HepG2 (cell line): ENCODE results near the gene SLC25A14. TPM values are rescaled to one million over a fixed set of nuclear protein-coding genes. Genes with fewer than 3 reads are reported as not detected.

ENCODE experiments used
- ATAC-seq: fragments of 200-7000 bp; cut with Tn5 transposase; 3 replicates; pipeline ENCODE4 v1.9.1; 2020; ENCODE audit warnings: mild to moderate bottlenecking, moderate library complexity
- BruUV-seq: library from RNA; stranded (reverse); fragments of 400-500 nt; replicated peaks from 2 replicates; lab custom pipeline; 2021; lab: Mats Ljungman, UMichigan
- CTCF ChIA-PET: fragments of 300-600 bp; formaldehyde crosslinking; extraction: SDS; loops from one replicate; lab custom pipeline; 2021; ENCODE audit warnings: low total read pairs, inconsistent platforms, low intra/inter-chr PET ratio; lab: Yijun Ruan, JAX
- POLR2A ChIA-PET: fragments of 350-600 bp; sonication (Branson Sonifier 250); formaldehyde crosslinking; loops from one replicate; lab custom pipeline; 2020; ENCODE audit warnings: antibody characterized with exemption, inconsistent platforms; lab: Yijun Ruan, JAX
- DNase-seq: peaks from one replicate; pipeline ENCODE4 v3.0.0-alpha.2; 2015; ENCODE audit warnings: low spot score
- FAIRE-seq: peaks from 3 replicates; lab custom pipeline; 2011; peaks lifted over from hg19 to GRCh38; lab: Jason Lieb, UNC
- H2AFZ ChIP-seq: one replicate; pipeline ENCODE4 v1.6.1; 2011; ENCODE audit warnings: low read length, inconsistent platforms
- H3K27ac ChIP-seq: fragments of 300-600 bp; 3 replicates; pipeline ENCODE4 v1.8.0; 2011; ENCODE audit warnings: mixed run types, mild to moderate bottlenecking, mixed read lengths, low read length, inconsistent platforms; ENCODE audit not compliant: insufficient read depth; ENCODE audit errors: extremely low read length
- H3K27me3 ChIP-seq, 2 experiments: fragments of 200-600 bp in 1 of 2; 2 replicates in 1 of 2; 3 replicates in 1 of 2; pipeline versions ENCODE4 v1.6.0 to v1.8.0; 2011; ENCODE audit warnings: low read length in 2 of 2, mild to moderate bottlenecking in 2 of 2, moderate library complexity in 2 of 2, inconsistent platforms in 1 of 2; ENCODE audit not compliant: insufficient read depth in 2 of 2, control insufficient read depth in 1 of 2
- H3K36me3 ChIP-seq, 2 experiments: fragments of 200-600 bp in 1 of 2; replicated peaks in 1 of 2; 2 replicates in 1 of 2; 3 replicates in 1 of 2; pipeline versions ENCODE4 v1.5.1 to v1.8.0; 2011; ENCODE audit warnings: low read length in 2 of 2, inconsistent platforms in 1 of 2; ENCODE audit not compliant: insufficient read depth in 2 of 2, control insufficient read depth in 1 of 2
- H3K4me1 ChIP-seq: 2 replicates; pipeline ENCODE4 v1.5.1; 2012; ENCODE audit warnings: low read length, inconsistent platforms; ENCODE audit not compliant: insufficient read depth
- H3K4me2 ChIP-seq: 2 replicates; pipeline ENCODE4 v1.6.0; 2011; ENCODE audit warnings: low read depth, low read length, inconsistent platforms
- H3K4me3 ChIP-seq, 3 experiments: fragments of 200-600 bp in 1 of 3; sonication (generic), shearing (Covaris generic) in 1 of 3; replicated peaks in 1 of 3; 2 replicates each; pipeline ENCODE4 v1.5.1; 2011 to 2016; ENCODE audit warnings: low read length in 3 of 3, inconsistent platforms in 2 of 3, low read depth in 2 of 3, mild to moderate bottlenecking in 2 of 3, control low read depth in 1 of 3, mixed read lengths in 1 of 3; ENCODE audit not compliant: insufficient read depth in 1 of 3
- H3K79me2 ChIP-seq: one replicate; pipeline ENCODE4 v1.6.1; 2011; ENCODE audit warnings: low read length, inconsistent platforms; ENCODE audit not compliant: insufficient read depth
- H3K9ac ChIP-seq: 2 replicates; pipeline ENCODE4 v1.6.0; 2011; ENCODE audit warnings: mild to moderate bottlenecking, low read depth, low read length, inconsistent platforms; ENCODE audit not compliant: insufficient read depth
- H3K9me3 ChIP-seq: 2 replicates; pipeline ENCODE4 v1.5.1; 2012; ENCODE audit warnings: mild to moderate bottlenecking, low read length
- H4K20me1 ChIP-seq: 2 replicates; pipeline ENCODE4 v1.6.0; 2011; ENCODE audit warnings: inconsistent platforms, mild to moderate bottlenecking, low read length, moderate library complexity; ENCODE audit not compliant: insufficient read depth
- AKNA ChIP-seq: sonication (generic); formaldehyde crosslinking; IDR thresholded peaks from 2 replicates; pipeline ENCODE4 v1.4.0; 2020; ENCODE audit warnings: missing genetic modification reagents, borderline replicate concordance
- MIER3 ChIP-seq: IDR thresholded peaks from 2 replicates; pipeline ENCODE4 v1.6.1; 2016; ENCODE audit warnings: missing compliant biosample characterization, borderline replicate concordance
- MXD3 ChIP-seq: IDR thresholded peaks from 2 replicates; pipeline ENCODE4 v1.6.1; 2016; ENCODE audit warnings: mild to moderate bottlenecking, missing biosample characterization, missing genetic modification reagents
- NFKB2 ChIP-seq: sonication (generic); formaldehyde crosslinking; IDR thresholded peaks from 2 replicates; pipeline ENCODE4 v1.4.0; 2020; ENCODE audit warnings: missing genetic modification reagents, borderline replicate concordance
- RAD21 ChIP-seq: fragments of 450-650 bp; formaldehyde crosslinking; IDR thresholded peaks from 2 replicates; pipeline ENCODE4 v1.5.0; 2020; ENCODE audit warnings: mild to moderate bottlenecking
- SSRP1 ChIP-seq: IDR thresholded peaks from 2 replicates; pipeline ENCODE4 v1.6.1; 2016; ENCODE audit warnings: control low read depth
- STAG1 ChIP-seq: sonication (generic); formaldehyde crosslinking; IDR thresholded peaks from 2 replicates; pipeline ENCODE4 v1.4.0; 2020; ENCODE audit warnings: missing genetic modification reagents
- TSC22D2 ChIP-seq: sonication (generic); formaldehyde crosslinking; IDR thresholded peaks from 2 replicates; pipeline ENCODE4 v1.5.1; 2020; ENCODE audit warnings: missing genetic modification reagents, mild to moderate bottlenecking, borderline replicate concordance
- ZFY ChIP-seq: sonication (generic); formaldehyde crosslinking; IDR thresholded peaks from 2 replicates; pipeline ENCODE4 v1.4.0; 2020; ENCODE audit warnings: missing genetic modification reagents
- ZNF350 ChIP-seq: sonication (generic); formaldehyde crosslinking; IDR thresholded peaks from 2 replicates; pipeline ENCODE4 v1.4.0; 2020; ENCODE audit warnings: mild to moderate bottlenecking, low read depth, missing genetic modification reagents, borderline replicate concordance
- ZNF616 ChIP-seq: sonication (generic); formaldehyde crosslinking; IDR thresholded peaks from 2 replicates; pipeline ENCODE4 v1.5.0; 2020; ENCODE audit warnings: low read depth, mild to moderate bottlenecking, missing genetic modification reagents
- ZNF672 ChIP-seq: sonication (generic); formaldehyde crosslinking; IDR thresholded peaks from 2 replicates; pipeline ENCODE4 v1.8.1; 2022; ENCODE audit warnings: missing genetic modification reagents
- ZNF75D ChIP-seq: sonication (generic); formaldehyde crosslinking; IDR thresholded peaks from 2 replicates; pipeline ENCODE4 v1.8.1; 2023; ENCODE audit warnings: missing genetic modification reagents, mild to moderate bottlenecking, borderline replicate concordance
- WGBS: methylation state at CpG from one replicate; pipeline ENCODE4 v1.1.6; 2017; ENCODE audit warnings: low lambda C conversion rate; 5-methylcytosine and 5-hydroxymethylcytosine counted together
- in situ Hi-C: cut with HindIII; loops from 2 replicates; pipeline ENCODE4 v1.10.0; 2017; ENCODE audit warnings: low pct_unique_long_range_greater_than_20kb; ENCODE audit not compliant: extremely low pct_ligation_motif_present
- intact Hi-C: fragments of 100-400 bp; cut with micrococcal nuclease; formaldehyde crosslinking; loops from one replicate; pipeline ENCODE4 v1.10.0; 2022; ENCODE audit not compliant: unreplicated experiment
- polyA plus RNA-seq, 8 experiments: library from polyadenylated mRNA; depleted of rRNA in 3 of 8; stranded (reverse) in 7 of 8; unstranded in 1 of 8; fragments of >200 nt; fragmentation: Illumina TruSeq in 4 of 8; extraction: Trizol in 4 of 8; gene quantifications; 2 replicates each; pipeline versions ENCODE4 v1.2.1 to v1.2.3, GENCODE V29; 2011 to 2016; ENCODE audit warnings: low read depth in 4 of 8, missing spikeins in 1 of 8, mixed read lengths in 1 of 8; ENCODE audit not compliant: insufficient read depth in 1 of 8
- total RNA-seq, 5 experiments: library from RNA; depleted of rRNA; stranded (reverse); fragments of >200 nt; fragmentation: Illumina TruSeq; extraction: Trizol; gene quantifications; 2 replicates each; pipeline ENCODE4 v1.2.3, GENCODE V29; 2016; ENCODE audit warnings: low read depth in 1 of 5
- TF ChIP-seq, protein P1 (sequence below): sonication (generic); formaldehyde crosslinking; IDR thresholded peaks from 2 replicates; pipeline ENCODE4 v1.5.1; 2020; ENCODE audit warnings: missing genetic modification reagents, mild to moderate bottlenecking, borderline replicate concordance
- TF ChIP-seq, protein P2 (sequence below): sonication (generic); formaldehyde crosslinking; IDR thresholded peaks from 2 replicates; pipeline ENCODE4 v1.4.0; 2020; ENCODE audit warnings: missing genetic modification reagents, borderline replicate concordance

The SLC25A14 gene
- total and polyA plus RNA-seq, 2 of the 13 experiments (the other 11 are each of a cell fraction or from before 2014, with no cell fraction given), result 14.0 to 15.6 TPM

- peak; percentile 55 for FAIRE-seq
- CTCF ChIA-PET, result interaction anchor here (1.5 kb wide), 1 partner anchor 523 kb away, joined by 6 read pairs; no protein-coding TSS in a partner anchor
- no TSS peak for BruUV-seq
- TF ChIP-seq AKNA (no peak), MXD3 (CRISPR knock-in tag) (no peak), STAG1 (CRISPR knock-in tag) (peak; percentile 75), RAD21 (CRISPR knock-in tag) (0 out of 2 replicates have a peak, but pooled peaks have one; percentile 12), ZFY (CRISPR knock-in tag) (no peak), TSC22D2 (CRISPR knock-in tag) (no peak), ZNF75D (CRISPR knock-in tag) (no peak), ZNF350 (CRISPR knock-in tag) (no peak), SSRP1 (no peak), NFKB2 (CRISPR knock-in tag) (no peak), ZNF672 (CRISPR knock-in tag) (no peak), MIER3 (CRISPR knock-in tag) (no peak), ZNF616 (no peak)
- TF ChIP-seq, protein P1, sequence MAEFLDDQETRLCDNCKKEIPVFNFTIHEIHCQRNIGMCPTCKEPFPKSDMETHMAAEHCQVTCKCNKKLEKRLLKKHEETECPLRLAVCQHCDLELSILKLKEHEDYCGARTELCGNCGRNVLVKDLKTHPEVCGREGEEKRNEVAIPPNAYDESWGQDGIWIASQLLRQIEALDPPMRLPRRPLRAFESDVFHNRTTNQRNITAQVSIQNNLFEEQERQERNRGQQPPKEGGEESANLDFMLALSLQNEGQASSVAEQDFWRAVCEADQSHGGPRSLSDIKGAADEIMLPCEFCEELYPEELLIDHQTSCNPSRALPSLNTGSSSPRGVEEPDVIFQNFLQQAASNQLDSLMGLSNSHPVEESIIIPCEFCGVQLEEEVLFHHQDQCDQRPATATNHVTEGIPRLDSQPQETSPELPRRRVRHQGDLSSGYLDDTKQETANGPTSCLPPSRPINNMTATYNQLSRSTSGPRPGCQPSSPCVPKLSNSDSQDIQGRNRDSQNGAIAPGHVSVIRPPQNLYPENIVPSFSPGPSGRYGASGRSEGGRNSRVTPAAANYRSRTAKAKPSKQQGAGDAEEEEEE (CRISPR knock-in tag), result no peak
- TF ChIP-seq, protein P2, sequence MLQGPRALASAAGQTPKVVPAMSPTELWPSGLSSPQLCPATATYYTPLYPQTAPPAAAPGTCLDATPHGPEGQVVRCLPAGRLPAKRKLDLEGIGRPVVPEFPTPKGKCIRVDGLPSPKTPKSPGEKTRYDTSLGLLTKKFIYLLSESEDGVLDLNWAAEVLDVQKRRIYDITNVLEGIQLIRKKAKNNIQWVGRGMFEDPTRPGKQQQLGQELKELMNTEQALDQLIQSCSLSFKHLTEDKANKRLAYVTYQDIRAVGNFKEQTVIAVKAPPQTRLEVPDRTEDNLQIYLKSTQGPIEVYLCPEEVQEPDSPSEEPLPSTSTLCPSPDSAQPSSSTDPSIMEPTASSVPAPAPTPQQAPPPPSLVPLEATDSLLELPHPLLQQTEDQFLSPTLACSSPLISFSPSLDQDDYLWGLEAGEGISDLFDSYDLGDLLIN (CRISPR knock-in tag), result no peak
These were observed 53.8 kb downstream of the SLC25A14 start for GRCh38 chrX:130393451-130394074.

More at GRCh38 chrX:130393451-130394074, 53.8 kb downstream of the SLC25A14 start:
- Histone ChIP-seq H3K9ac (no peak overlapping the region), H3K79me2 (no peaks in the 10 kb centered on the region), H4K20me1 (no peaks in the 10 kb centered on the region), H3K4me1 (no peaks in the 10 kb centered on the region), H3K36me3 (no peaks in the 10 kb centered on the region), H3K4me3 (no peak overlapping the region), H2AFZ (no peak overlapping the region), H3K27me3 (peaks cover 0 to 7% of the 10 kb centered on the region in 2 experiments; a peak in 1 of 5 replicates), H3K4me2 (no peak overlapping the region), H3K9me3 (no peaks in the 10 kb centered on the region), H3K27ac (no peak overlapping the region)
- in situ Hi-C loops, result loop anchor here (10.0 kb wide), 1 partner anchor 521 kb away; no protein-coding TSS in a partner anchor
- intact Hi-C loops, result loop anchor here (1.0 kb wide), 1 partner anchor 524 kb away; no protein-coding TSS in a partner anchor
- POLR2A ChIA-PET, result no interaction called here
- WGBS, result 17% methylated on average over 5 of the region's 5 CpGs
- DNase-seq, result peak; percentile 12
- ATAC-seq, result peak; percentile 78
